SU-DHL-6 (cell line): ENCODE data around the gene DOK7.

Source experiments
- H2AFZ ChIP-seq: fragments of 200-600 bp; sonication (generic); 2 replicates; pipeline ENCODE4 v1.6.1; 2014; ENCODE audit warnings: low read depth, mild to moderate bottlenecking, moderate library complexity, mixed read lengths, antibody characterized with exemption, low read length; ENCODE audit not compliant: severe bottlenecking
- H3F3A ChIP-seq: fragments of 200-600 bp; shearing (Covaris generic); 2 replicates; pipeline ENCODE4 v1.6.0; 2016; ENCODE audit warnings: antibody characterized with exemption, mild to moderate bottlenecking; ENCODE audit not compliant: insufficient read depth
- H3K27ac ChIP-seq: fragments of 200-600 bp; sonication (generic); 2 replicates; pipeline ENCODE4 v1.5.1; 2016; ENCODE audit warnings: low read depth, mild to moderate bottlenecking, low read length, moderate library complexity, mixed read lengths
- H3K27me3 ChIP-seq: fragments of 200-600 bp; sonication (generic), shearing (Covaris generic); 2 replicates; pipeline ENCODE4 v1.6.0; 2014; ENCODE audit warnings: mild to moderate bottlenecking, low read length
- H3K36me3 ChIP-seq: fragments of 200-600 bp; sonication (generic); 2 replicates; pipeline ENCODE4 v1.6.1; 2014; ENCODE audit warnings: mild to moderate bottlenecking, low read length, mixed read lengths
- H3K4me2 ChIP-seq: fragments of 300-600, 200-600 bp; shearing (Covaris generic), sonication (generic); 2 replicates; pipeline ENCODE4 v1.6.0; 2014; ENCODE audit warnings: low read length, low read depth, mild to moderate bottlenecking; ENCODE audit not compliant: poor library complexity, severe bottlenecking
- H3K4me3 ChIP-seq: fragments of 200-600 bp; sonication (generic); 2 replicates; pipeline ENCODE4 v1.5.1; 2014; ENCODE audit warnings: antibody characterized with exemption, low read length, mild to moderate bottlenecking, mixed read lengths; ENCODE audit not compliant: insufficient read depth, poor library complexity, severe bottlenecking
- H3K79me2 ChIP-seq: fragments of 200-600 bp; sonication (generic); 2 replicates; pipeline ENCODE4 v1.6.1; 2014; ENCODE audit warnings: mild to moderate bottlenecking, low read length, moderate library complexity; ENCODE audit not compliant: insufficient read depth
- H3K9ac ChIP-seq: fragments of 200-600 bp; sonication (generic); 2 replicates; pipeline ENCODE4 v1.7.0; 2014; ENCODE audit warnings: mild to moderate bottlenecking, low read length
- H3K9me2 ChIP-seq: fragments of 200-600 bp; sonication (generic); replicated peaks from 2 replicates; pipeline ENCODE4 v1.6.1; 2014; ENCODE audit warnings: low read length; ENCODE audit not compliant: insufficient read depth
- H3K9me3 ChIP-seq: fragments of 200-600 bp; sonication (generic); 2 replicates; pipeline ENCODE4 v1.6.1; 2014; ENCODE audit warnings: low read length, mixed read lengths; ENCODE audit not compliant: insufficient read depth
- H4K20me1 ChIP-seq: fragments of 200-600 bp; sonication (generic); 2 replicates; pipeline ENCODE4 v1.6.1; 2014; ENCODE audit warnings: low read depth, mild to moderate bottlenecking, antibody characterized with exemption, low read length, moderate library complexity, mixed read lengths
- CTCF ChIP-seq: fragments of 200-600 bp; sonication (generic); IDR thresholded peaks from one replicate; pipeline ENCODE4 v1.5.1; 2017; ENCODE audit warnings: antibody characterized with exemption, mild to moderate bottlenecking, low read length, moderate library complexity; ENCODE audit not compliant: insufficient read depth, poor library complexity, severe bottlenecking
- EZH2phosphoT487 ChIP-seq: fragments of 200-600 bp; sonication (generic), shearing (Covaris generic); conservative IDR thresholded peaks from 2 replicates; pipeline ENCODE4 v1.6.1; 2018; ENCODE audit warnings: mild to moderate bottlenecking, antibody characterized with exemption, low read length, moderate library complexity, mixed read lengths

The DOK7 gene

GRCh38 chr4:3523628-3524221 is 60.6 kb downstream of the DOK7 start:
- no peaks in the 10 kb centered on the region for H3F3A ChIP-seq
- H3K36me3 ChIP-seq, result no peaks in the 10 kb centered on the region
- no peak overlapping the region for H3K27ac ChIP-seq
- H3K4me3 ChIP-seq, result no peak overlapping the region
- no peak overlapping the region for H3K4me2 ChIP-seq
- H4K20me1 ChIP-seq, result no peaks in the 10 kb centered on the region
- H2AFZ ChIP-seq, result no peak overlapping the region
- no peaks in the 10 kb centered on the region for H3K9me2 ChIP-seq
- no peaks in the 10 kb centered on the region for H3K9me3 ChIP-seq
- H3K9ac ChIP-seq, result no peak overlapping the region
- TF ChIP-seq EZH2phosphoT487, result no peak
- no peak for TF ChIP-seq CTCF
- H3K27me3 ChIP-seq, result no peaks in the 10 kb centered on the region
- H3K79me2 ChIP-seq, result no peaks in the 10 kb centered on the region

- H3K27me3 ChIP-seq, result no peaks in the 10 kb centered on the region
- no peak overlapping the region for H3K4me3 ChIP-seq
- no peak overlapping the region for H3K27ac ChIP-seq
- no peaks in the 10 kb centered on the region for H3K9me3 ChIP-seq
- no peak overlapping the region for H2AFZ ChIP-seq
- no peaks in the 10 kb centered on the region for H3K9me2 ChIP-seq
- no peak for TF ChIP-seq EZH2phosphoT487
- TF ChIP-seq CTCF, result no peak
- H3K4me2 ChIP-seq, result no peak overlapping the region
- no peaks in the 10 kb centered on the region for H4K20me1 ChIP-seq
- H3K79me2 ChIP-seq, result no peaks in the 10 kb centered on the region
- no peaks in the 10 kb centered on the region for H3K36me3 ChIP-seq
- H3K9ac ChIP-seq, result no peak overlapping the region
- H3F3A ChIP-seq, result no peaks in the 10 kb centered on the region
Observed at GRCh38 chr4:3524349-3524748, 61.2 kb downstream of the DOK7 start.

- Histone ChIP-seq H3F3A (no peaks in the 10 kb centered on the region), H3K27ac (no peak overlapping the region), H2AFZ (no peak overlapping the region), H3K4me2 (no peak overlapping the region), H3K9me3 (no peaks in the 10 kb centered on the region), H3K79me2 (no peaks in the 10 kb centered on the region), H3K27me3 (no peaks in the 10 kb centered on the region), H3K9ac (no peak overlapping the region), H4K20me1 (no peaks in the 10 kb centered on the region), H3K9me2 (no peaks in the 10 kb centered on the region), H3K36me3 (no peaks in the 10 kb centered on the region), H3K4me3 (no peak overlapping the region)
- TF ChIP-seq CTCF (no peak), EZH2phosphoT487 (no peak)
Observed at GRCh38 chr4:3524920-3525319, 61.8 kb downstream of the DOK7 start.
